ENCODE measurements around the gene LEKR1. TPM values are rescaled to one million over a fixed set of nuclear protein-coding genes. Genes with fewer than 3 reads are reported as not detected.
"Not testable (repeated sequence)": the region's sequence is repeated elsewhere in the genome, so short reads cannot be mapped to it uniquely, and the experiment has no call there.

LEKR1 gene
- total RNA-seq, 1 donor from 2014 or later, result 4.1 TPM

GRCh38 chr3:156963096-156963495, 136.9 kb downstream of the LEKR1 start:
- no peak for DNase-seq (ENCODE audit: low spot score, unreplicated experiment)
- Mint-ChIP-seq H3K27me3 (no peaks in the 10 kb centered on the region), H3K27ac (no peak overlapping the region), H3K4me3 (ENCODE audit: low read depth) (no peak overlapping the region), H3K9me3 (ENCODE audit: low read depth) (peaks cover 4% of the 10 kb centered on the region), H3K4me1 (ENCODE audit: low read depth) (no peaks in the 10 kb centered on the region), H3K36me3 (ENCODE audit: insufficient read depth) (peaks cover 1% of the 10 kb centered on the region)
- TF ChIP-seq CTCF (IDR thresholded peaks at IDR 0.05; ENCODE audit: unreplicated experiment), result no peak

DNA sequence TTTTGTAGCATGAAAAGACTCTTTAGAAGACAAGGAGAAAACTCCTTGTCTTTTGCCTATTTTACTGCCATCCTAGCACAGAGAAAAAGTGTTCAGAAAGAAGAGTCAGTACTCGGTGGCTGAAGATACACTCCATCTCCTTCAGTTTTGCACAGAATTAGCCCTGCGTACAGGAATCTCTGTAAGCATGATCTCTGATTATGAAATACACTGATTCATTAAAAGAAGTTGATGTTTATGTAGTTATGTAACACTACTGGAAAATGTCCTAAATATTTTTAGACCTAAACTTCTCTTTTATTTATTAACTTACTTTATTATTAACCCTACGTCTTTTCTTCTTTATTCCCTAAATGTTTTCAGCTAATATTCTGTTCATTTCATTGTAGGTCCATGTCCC, 138.4 kb downstream of the LEKR1 start:
- peaks cover 1% of the 10 kb centered on the region for H3K36me3 Mint-ChIP-seq (ENCODE audit: insufficient read depth)
- H3K27me3 Mint-ChIP-seq, result no peaks in the 10 kb centered on the region
- H3K4me3 Mint-ChIP-seq (ENCODE audit: low read depth), result no peak overlapping the region
- no peak for DNase-seq (ENCODE audit: low spot score, unreplicated experiment)
- H3K27ac Mint-ChIP-seq, result no peak overlapping the region
- no peaks in the 10 kb centered on the region for H3K4me1 Mint-ChIP-seq (ENCODE audit: low read depth)
- TF ChIP-seq CTCF (IDR thresholded peaks at IDR 0.05; ENCODE audit: unreplicated experiment), result no peak
- H3K9me3 Mint-ChIP-seq (ENCODE audit: low read depth), result peaks cover 4% of the 10 kb centered on the region

- H3K27ac Mint-ChIP-seq; DNase-seq (ENCODE audit: low spot score, unreplicated experiment); H3K9me3 Mint-ChIP-seq (ENCODE audit: low read depth): not testable (repeated sequence)
Observed at GRCh38 chr3:156966349-156966748, 140.2 kb downstream of the LEKR1 start.

DNA sequence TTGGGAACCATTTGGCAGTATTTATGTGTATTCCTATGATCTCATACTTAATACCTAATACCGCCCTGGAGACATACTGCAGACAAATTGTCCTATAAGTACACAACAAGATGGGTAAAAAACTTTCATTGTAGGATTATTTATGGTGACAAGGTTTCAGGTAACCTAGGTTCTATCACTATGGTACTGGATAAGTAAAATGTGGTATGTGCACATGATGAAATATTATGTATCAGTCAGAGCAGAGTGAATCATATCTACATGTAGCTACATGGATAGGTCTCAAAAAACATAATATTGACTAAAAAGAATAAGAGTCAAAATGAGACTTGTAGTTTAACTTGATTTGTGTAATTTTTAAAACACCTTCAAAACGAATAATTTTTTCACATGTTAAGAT, 147.8 kb downstream of the LEKR1 start:
- DNase-seq (ENCODE audit: low spot score, unreplicated experiment), result no peak
- Mint-ChIP-seq H3K36me3 (ENCODE audit: insufficient read depth) (no peaks in the 10 kb centered on the region), H3K4me1 (ENCODE audit: low read depth) (no peaks in the 10 kb centered on the region), H3K4me3 (ENCODE audit: low read depth) (no peak overlapping the region), H3K27ac (no peak overlapping the region), H3K9me3 (ENCODE audit: low read depth) (no peaks in the 10 kb centered on the region), H3K27me3 (no peaks in the 10 kb centered on the region)
- TF ChIP-seq CTCF (IDR thresholded peaks at IDR 0.05; ENCODE audit: unreplicated experiment), result no peak

More at GRCh38 chr3:156966349-156966748, 140.2 kb downstream of the LEKR1 start:
- H3K4me3 Mint-ChIP-seq (ENCODE audit: low read depth); H3K4me1 Mint-ChIP-seq (ENCODE audit: low read depth); H3K27me3 Mint-ChIP-seq; H3K36me3 Mint-ChIP-seq (ENCODE audit: insufficient read depth): not testable (repeated sequence)

GRCh38 chr3:156974931-156975330, 148.8 kb downstream of the LEKR1 start:
- TF ChIP-seq CTCF (IDR thresholded peaks at IDR 0.05; ENCODE audit: unreplicated experiment), result no peak
- Mint-ChIP-seq H3K27me3 (no peaks in the 10 kb centered on the region), H3K4me3 (ENCODE audit: low read depth) (no peak overlapping the region), H3K4me1 (ENCODE audit: low read depth) (no peaks in the 10 kb centered on the region), H3K9me3 (ENCODE audit: low read depth) (no peaks in the 10 kb centered on the region), H3K36me3 (ENCODE audit: insufficient read depth) (no peaks in the 10 kb centered on the region), H3K27ac (no peak overlapping the region)
- no peak for DNase-seq (ENCODE audit: low spot score, unreplicated experiment)

DNA sequence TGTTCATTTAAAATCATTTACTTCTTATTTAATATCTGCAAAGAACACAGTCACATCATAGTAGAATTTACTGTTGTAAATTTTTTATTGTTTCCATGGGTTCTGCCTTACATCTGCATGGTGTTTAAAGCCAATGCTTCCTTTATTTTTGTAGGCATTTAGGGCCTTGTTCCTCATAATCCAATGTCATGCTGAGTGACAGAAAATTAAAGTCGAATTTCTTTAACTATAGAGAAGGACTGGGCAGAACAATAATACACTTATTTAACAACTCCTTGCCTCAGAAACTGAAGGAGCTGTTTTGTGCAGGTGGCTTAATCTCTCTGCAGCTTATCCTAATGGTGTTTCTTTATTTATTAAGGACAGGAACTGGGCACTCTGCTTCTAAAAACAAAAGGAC, 149.6 kb downstream of the LEKR1 start:
- no peak overlapping the region for H3K27ac Mint-ChIP-seq
- no peaks in the 10 kb centered on the region for H3K36me3 Mint-ChIP-seq (ENCODE audit: insufficient read depth)
- no peak for TF ChIP-seq CTCF (IDR thresholded peaks at IDR 0.05; ENCODE audit: unreplicated experiment)
- H3K4me1 Mint-ChIP-seq (ENCODE audit: low read depth), result no peaks in the 10 kb centered on the region
- no peak overlapping the region for H3K4me3 Mint-ChIP-seq (ENCODE audit: low read depth)
- no peak for DNase-seq (ENCODE audit: low spot score, unreplicated experiment)
- H3K9me3 Mint-ChIP-seq (ENCODE audit: low read depth), result no peaks in the 10 kb centered on the region
- H3K27me3 Mint-ChIP-seq, result no peaks in the 10 kb centered on the region
